Loucy (cell line): ENCODE data around the gene ZSWIM2.

ENCODE experiments used
- H2AFZ ChIP-seq: fragments of 200-600 bp; sonication (generic); 2 replicates; pipeline ENCODE4 v1.6.0; 2016; ENCODE audit warnings: antibody characterized with exemption, mild to moderate bottlenecking, low read length, moderate library complexity
- H3F3A ChIP-seq: fragments of 200-600 bp; 2 replicates; pipeline ENCODE4 v1.6.0; 2016; ENCODE audit warnings: antibody characterized with exemption, low read depth, mild to moderate bottlenecking
- H3K27me3 ChIP-seq: fragments of 200-600 bp; sonication (generic); 2 replicates; pipeline ENCODE4 v1.6.1; 2014; ENCODE audit warnings: low read length, mild to moderate bottlenecking; ENCODE audit not compliant: insufficient read depth, poor library complexity, severe bottlenecking
- H3K36me3 ChIP-seq: fragments of 200-600 bp; sonication (generic); 2 replicates; pipeline ENCODE4 v1.6.1; 2016; ENCODE audit warnings: low read length; ENCODE audit not compliant: insufficient read depth
- H3K4me1 ChIP-seq: fragments of 200-600 bp; sonication (generic); 2 replicates; pipeline ENCODE4 v1.5.1; 2014; ENCODE audit warnings: low read length, mild to moderate bottlenecking; ENCODE audit not compliant: insufficient read depth, poor library complexity, severe bottlenecking
- H3K4me2 ChIP-seq: fragments of 200-600 bp; sonication (generic); 2 replicates; pipeline ENCODE4 v1.6.0; 2014; ENCODE audit warnings: antibody characterized with exemption, low read length, low read depth, mild to moderate bottlenecking; ENCODE audit not compliant: poor library complexity, severe bottlenecking
- H3K4me3 ChIP-seq: fragments of 200-600 bp; sonication (generic); 2 replicates; pipeline ENCODE4 v1.5.1; 2014; ENCODE audit warnings: low read length, mild to moderate bottlenecking, mixed read lengths; ENCODE audit not compliant: poor library complexity, severe bottlenecking
- H3K79me2 ChIP-seq: fragments of 200-600 bp; sonication (generic); 2 replicates; pipeline ENCODE4 v1.6.1; 2014; ENCODE audit warnings: low read length; ENCODE audit not compliant: insufficient read depth
- H3K9ac ChIP-seq: fragments of 200-600 bp; sonication (generic); 2 replicates; pipeline ENCODE4 v1.6.0; 2014; ENCODE audit warnings: mild to moderate bottlenecking, low read depth, low read length, moderate library complexity; ENCODE audit not compliant: poor library complexity, severe bottlenecking
- H3K9me2 ChIP-seq: fragments of 200-600 bp; sonication (generic); replicated peaks from 2 replicates; pipeline ENCODE4 v1.6.1; 2016; ENCODE audit warnings: low read depth, low read length, mixed read lengths
- H3K9me3 ChIP-seq: fragments of 200-600 bp; sonication (generic); 2 replicates; pipeline ENCODE4 v1.6.1; 2014; ENCODE audit warnings: mild to moderate bottlenecking, antibody characterized with exemption, low read length, low read depth; ENCODE audit not compliant: insufficient read depth
- H4K20me1 ChIP-seq: fragments of 200-600 bp; sonication (generic); 2 replicates; pipeline ENCODE4 v1.6.0; 2014; ENCODE audit warnings: antibody characterized with exemption, low read length, mild to moderate bottlenecking; ENCODE audit not compliant: insufficient read depth, poor library complexity, severe bottlenecking
- CTCF ChIP-seq: fragments of 200-600 bp; sonication (generic); conservative IDR thresholded peaks from 2 replicates; pipeline ENCODE4 v1.5.1; 2014; ENCODE audit warnings: mild to moderate bottlenecking, antibody characterized with exemption, low read length
- EZH2phosphoT487 ChIP-seq: fragments of 200-600 bp; IDR thresholded peaks from 2 replicates; pipeline ENCODE4 v1.6.1; 2018; ENCODE audit warnings: antibody characterized with exemption, mild to moderate bottlenecking, moderate library complexity, borderline replicate concordance

The ZSWIM2 gene

GRCh38 chr2:186879312-186879711, 30.3 kb upstream of the ZSWIM2 start:
- TF ChIP-seq EZH2phosphoT487 = no peak
- TF ChIP-seq CTCF = no peak
- no peak overlapping the region for H3K4me3 ChIP-seq
- H3K9me3 ChIP-seq = peaks cover 22% of the 10 kb centered on the region; the same call in 1 of the 2 replicates
- H4K20me1 ChIP-seq = no peaks in the 10 kb centered on the region
- H3K4me1 ChIP-seq = peaks cover 14% of the 10 kb centered on the region
- no peaks in the 10 kb centered on the region for H3K36me3 ChIP-seq
- H3F3A ChIP-seq = peaks cover 6% of the 10 kb centered on the region; the same call in 1 of the 2 replicates
- no peak overlapping the region for H3K4me2 ChIP-seq
- H2AFZ ChIP-seq = no peak overlapping the region
- H3K9me2 ChIP-seq = no peaks in the 10 kb centered on the region
- no peaks in the 10 kb centered on the region for H3K79me2 ChIP-seq
- no peak overlapping the region for H3K9ac ChIP-seq
- no peaks in the 10 kb centered on the region for H3K27me3 ChIP-seq

GRCh38 chr2:186874713-186875112, 25.7 kb upstream of the ZSWIM2 start:
- Histone ChIP-seq H3K9me3 (no peaks in the 10 kb centered on the region), H3K27me3 (no peaks in the 10 kb centered on the region), H3K4me1 (no peaks in the 10 kb centered on the region), H2AFZ (no peak overlapping the region), H3K9me2 (no peaks in the 10 kb centered on the region), H3K9ac (no peak overlapping the region), H3K4me2 (no peak overlapping the region), H3K4me3 (no peak overlapping the region), H3K79me2 (no peaks in the 10 kb centered on the region), H3K36me3 (no peaks in the 10 kb centered on the region), H3F3A (no peaks in the 10 kb centered on the region), H4K20me1 (no peaks in the 10 kb centered on the region)
- no peak for TF ChIP-seq EZH2phosphoT487
- no peak for TF ChIP-seq CTCF

GRCh38 chr2:186871881-186872280, 22.9 kb upstream of the ZSWIM2 start:
- H3K4me1 ChIP-seq = no peaks in the 10 kb centered on the region
- H3K9ac ChIP-seq = no peak overlapping the region
- no peaks in the 10 kb centered on the region for H3K36me3 ChIP-seq
- no peaks in the 10 kb centered on the region for H3F3A ChIP-seq
- no peaks in the 10 kb centered on the region for H3K9me3 ChIP-seq
- no peaks in the 10 kb centered on the region for H3K27me3 ChIP-seq
- no peaks in the 10 kb centered on the region for H3K79me2 ChIP-seq
- no peak overlapping the region for H2AFZ ChIP-seq
- H3K4me3 ChIP-seq = no peak overlapping the region
- no peak for TF ChIP-seq EZH2phosphoT487
- H4K20me1 ChIP-seq = no peaks in the 10 kb centered on the region
- H3K9me2 ChIP-seq = no peaks in the 10 kb centered on the region
- no peak overlapping the region for H3K4me2 ChIP-seq

GRCh38 chr2:186868344-186868743, 19.4 kb upstream of the ZSWIM2 start:
- no peak overlapping the region for H3K9ac ChIP-seq
- no peaks in the 10 kb centered on the region for H3K27me3 ChIP-seq
- no peaks in the 10 kb centered on the region for H3K9me3 ChIP-seq
- no peaks in the 10 kb centered on the region for H3K4me1 ChIP-seq
- no peaks in the 10 kb centered on the region for H3K79me2 ChIP-seq
- no peak overlapping the region for H2AFZ ChIP-seq
- no peaks in the 10 kb centered on the region for H4K20me1 ChIP-seq
- H3K36me3 ChIP-seq = no peaks in the 10 kb centered on the region
- TF ChIP-seq EZH2phosphoT487 = no peak
- TF ChIP-seq CTCF = no peak
- H3K4me3 ChIP-seq = no peak overlapping the region
- no peaks in the 10 kb centered on the region for H3K9me2 ChIP-seq
- H3F3A ChIP-seq = no peaks in the 10 kb centered on the region
- no peak overlapping the region for H3K4me2 ChIP-seq
